ENCODE measurements around the gene SARDH. TPM values are rescaled to one million over a fixed set of nuclear protein-coding genes. Genes with fewer than 3 reads are reported as not detected.

Gene SARDH
- total RNA-seq, 4 donors from 2014 or later = 0.34 to 0.88 (median 0.57) TPM; not detected in 1

DNA sequence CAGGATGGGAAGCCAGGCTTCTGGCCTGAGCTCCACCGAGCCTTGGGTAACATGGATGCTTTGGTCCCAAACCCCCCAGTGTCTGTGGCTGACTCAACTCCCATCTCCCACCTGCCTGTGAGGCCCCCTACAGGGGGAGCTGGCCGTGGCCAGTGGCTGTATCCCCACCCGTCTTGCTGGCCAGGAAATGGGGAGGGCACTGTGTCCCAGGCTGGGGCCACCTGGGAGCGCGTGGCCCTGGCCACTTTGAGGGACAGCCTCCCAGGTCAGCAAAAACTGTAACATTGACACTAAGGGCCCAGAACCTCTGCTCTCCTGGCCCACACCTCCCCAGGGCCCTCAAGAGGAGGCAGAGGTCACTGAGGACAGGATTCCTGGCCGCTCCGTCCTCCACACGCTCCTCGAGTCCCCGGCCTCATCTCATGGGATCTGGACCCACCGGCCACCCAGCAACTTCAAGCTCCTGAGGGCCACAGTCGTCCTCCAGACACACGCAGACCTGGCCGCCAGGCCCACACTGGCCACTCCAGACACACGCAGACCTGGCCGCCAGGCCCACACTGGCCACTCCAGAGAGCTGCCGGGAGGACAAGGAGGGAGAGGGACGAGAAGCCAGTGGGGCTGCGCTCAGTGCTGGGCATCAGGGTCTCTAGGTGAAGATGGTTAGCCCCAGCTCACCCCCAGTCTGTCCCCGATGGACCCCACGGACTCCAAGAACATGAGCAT, 57.7 kb downstream of the SARDH start:
- TF ChIP-seq, protein P1, sequence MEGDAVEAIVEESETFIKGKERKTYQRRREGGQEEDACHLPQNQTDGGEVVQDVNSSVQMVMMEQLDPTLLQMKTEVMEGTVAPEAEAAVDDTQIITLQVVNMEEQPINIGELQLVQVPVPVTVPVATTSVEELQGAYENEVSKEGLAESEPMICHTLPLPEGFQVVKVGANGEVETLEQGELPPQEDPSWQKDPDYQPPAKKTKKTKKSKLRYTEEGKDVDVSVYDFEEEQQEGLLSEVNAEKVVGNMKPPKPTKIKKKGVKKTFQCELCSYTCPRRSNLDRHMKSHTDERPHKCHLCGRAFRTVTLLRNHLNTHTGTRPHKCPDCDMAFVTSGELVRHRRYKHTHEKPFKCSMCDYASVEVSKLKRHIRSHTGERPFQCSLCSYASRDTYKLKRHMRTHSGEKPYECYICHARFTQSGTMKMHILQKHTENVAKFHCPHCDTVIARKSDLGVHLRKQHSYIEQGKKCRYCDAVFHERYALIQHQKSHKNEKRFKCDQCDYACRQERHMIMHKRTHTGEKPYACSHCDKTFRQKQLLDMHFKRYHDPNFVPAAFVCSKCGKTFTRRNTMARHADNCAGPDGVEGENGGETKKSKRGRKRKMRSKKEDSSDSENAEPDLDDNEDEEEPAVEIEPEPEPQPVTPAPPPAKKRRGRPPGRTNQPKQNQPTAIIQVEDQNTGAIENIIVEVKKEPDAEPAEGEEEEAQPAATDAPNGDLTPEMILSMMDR (IDR thresholded peaks at IDR 0.05; ENCODE audit: low read depth) = no peak

DNA sequence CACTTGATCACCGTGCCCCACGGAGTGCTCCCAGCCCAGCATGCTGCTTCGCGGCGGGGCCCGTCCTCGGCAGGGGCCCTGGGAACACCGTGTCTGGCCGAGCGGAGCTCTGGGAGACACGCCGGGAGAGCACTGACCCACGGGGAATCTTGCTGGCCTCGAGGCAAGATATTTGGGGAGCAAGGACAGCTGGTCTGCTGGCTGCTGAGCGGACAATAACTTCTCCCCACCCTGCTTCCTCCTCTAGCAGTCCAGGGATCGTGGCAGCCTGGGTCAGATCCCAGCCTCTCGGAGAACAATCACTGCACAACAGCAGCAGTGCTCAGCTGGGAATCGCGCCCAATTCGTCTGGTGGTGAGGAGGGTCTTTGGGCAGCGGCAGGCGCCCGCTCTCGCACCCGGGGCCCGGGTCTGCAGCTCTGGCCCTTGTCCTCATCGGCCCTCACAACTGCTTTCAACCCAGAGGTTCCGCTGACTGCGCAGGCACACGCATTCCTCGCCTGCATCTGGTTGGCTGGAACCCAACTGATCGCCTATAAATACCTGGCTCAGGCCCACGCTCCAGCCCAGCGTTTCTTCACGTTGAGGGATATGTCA, 58.6 kb downstream of the SARDH start:
- TF ChIP-seq, protein P1 (IDR thresholded peaks at IDR 0.05; ENCODE audit: low read depth) = no peak

DNA sequence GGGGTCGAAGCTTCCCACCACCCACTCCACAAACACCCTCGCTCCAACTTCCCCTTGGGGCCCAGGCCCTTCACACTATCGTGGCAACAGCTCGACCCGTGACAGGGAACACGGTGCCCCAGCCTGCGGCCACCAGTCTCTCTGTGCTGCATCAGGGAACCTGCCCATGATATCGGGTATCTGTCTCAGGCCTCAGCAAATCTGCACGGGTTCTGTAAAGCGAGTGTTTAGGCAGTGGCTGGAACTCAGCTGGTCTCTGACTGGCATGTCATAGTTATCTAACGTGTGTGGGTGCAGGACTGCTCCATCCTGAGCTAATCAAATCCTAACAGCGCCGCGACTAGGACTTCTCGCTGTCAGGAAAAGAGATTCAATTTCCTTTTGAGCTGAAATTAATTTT, 59.1 kb downstream of the SARDH start:
- TF ChIP-seq, protein P1 (IDR thresholded peaks at IDR 0.05; ENCODE audit: low read depth) = no peak

DNA sequence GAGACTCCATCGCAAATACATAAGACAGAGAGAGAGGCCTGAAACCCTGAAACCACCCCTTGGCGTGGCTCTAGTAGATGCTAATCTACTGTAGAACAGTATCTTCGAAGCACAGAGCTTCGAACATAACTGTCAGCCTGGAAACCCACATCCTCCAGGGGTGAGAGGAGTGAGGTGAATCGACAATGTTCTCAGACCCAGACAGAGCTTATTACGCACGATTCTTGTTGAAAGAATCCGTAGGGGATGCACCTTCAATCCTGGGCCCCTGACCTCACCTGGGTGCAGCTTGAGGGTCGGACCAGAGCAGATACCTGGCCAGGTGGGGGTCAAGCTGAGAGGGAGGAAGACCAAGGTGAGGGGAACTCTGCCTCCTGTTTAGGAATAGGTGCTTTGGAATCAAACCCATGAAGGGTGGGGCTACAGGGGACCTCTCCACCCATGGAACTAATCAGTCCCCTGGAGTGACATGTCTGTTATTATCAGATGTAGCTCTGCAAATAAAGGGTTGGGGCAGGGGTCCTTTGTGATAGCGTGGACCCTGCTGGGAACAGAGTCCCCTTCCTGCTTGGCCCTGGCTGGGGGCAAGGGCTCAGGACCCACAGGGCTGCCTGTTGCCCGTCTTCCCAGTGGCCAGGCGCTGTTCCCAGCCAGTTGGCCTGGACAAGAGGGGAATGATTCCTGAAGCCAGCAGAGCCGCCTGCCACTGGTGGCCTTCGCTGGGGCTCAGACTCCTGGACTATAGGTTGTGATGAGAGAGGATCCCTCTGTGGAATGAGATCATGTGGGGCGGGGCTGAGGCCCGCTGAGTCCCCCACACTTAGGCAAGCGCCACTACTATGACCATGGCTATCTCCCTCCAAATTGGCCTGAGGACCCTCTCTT, 60.8 kb downstream of the SARDH start:
- TF ChIP-seq, protein P1 (IDR thresholded peaks at IDR 0.05; ENCODE audit: low read depth) = no peak

DNA sequence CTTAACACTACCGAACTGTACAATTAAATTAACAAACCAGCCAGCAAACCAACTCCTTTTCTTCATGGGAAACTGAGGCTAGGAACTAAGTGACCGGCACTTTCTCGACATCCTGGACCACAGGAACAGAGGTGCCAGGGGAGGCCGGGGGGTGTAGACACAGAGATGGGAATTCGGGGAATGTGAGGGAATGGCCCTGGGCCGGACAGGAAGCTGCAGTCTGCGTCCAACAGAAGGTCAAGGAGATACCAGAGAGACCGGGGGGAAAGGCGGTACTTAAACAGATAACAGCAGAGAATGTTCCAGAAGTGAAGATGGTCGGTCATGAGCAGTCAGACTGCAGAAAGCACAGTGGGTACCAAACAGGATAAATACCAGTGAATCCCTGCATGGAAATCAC, 61.7 kb downstream of the SARDH start:
- TF ChIP-seq, protein P1 (IDR thresholded peaks at IDR 0.05; ENCODE audit: low read depth) = no peak

DNA sequence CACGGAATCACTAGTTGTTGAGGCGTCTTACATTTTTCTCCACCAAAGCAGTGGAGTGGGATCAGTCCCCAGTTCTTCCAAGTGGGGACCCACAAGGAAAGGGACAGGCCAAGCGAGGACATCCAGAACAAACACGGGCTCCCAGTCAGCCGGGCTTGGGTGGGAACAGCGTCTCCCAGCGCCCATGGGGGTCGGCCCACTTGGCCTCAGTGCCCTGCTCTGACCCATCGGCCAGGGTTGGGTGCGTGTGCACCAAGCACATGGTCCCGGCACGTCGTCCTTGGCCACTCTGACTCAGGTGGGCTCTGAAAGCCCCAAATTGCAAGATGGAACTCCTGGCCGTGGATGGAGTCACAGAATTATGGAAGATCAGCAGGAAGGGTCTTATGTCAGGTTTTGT, 64.1 kb downstream of the SARDH start:
- TF ChIP-seq, protein P1 (IDR thresholded peaks at IDR 0.05; ENCODE audit: low read depth) = no peak

DNA sequence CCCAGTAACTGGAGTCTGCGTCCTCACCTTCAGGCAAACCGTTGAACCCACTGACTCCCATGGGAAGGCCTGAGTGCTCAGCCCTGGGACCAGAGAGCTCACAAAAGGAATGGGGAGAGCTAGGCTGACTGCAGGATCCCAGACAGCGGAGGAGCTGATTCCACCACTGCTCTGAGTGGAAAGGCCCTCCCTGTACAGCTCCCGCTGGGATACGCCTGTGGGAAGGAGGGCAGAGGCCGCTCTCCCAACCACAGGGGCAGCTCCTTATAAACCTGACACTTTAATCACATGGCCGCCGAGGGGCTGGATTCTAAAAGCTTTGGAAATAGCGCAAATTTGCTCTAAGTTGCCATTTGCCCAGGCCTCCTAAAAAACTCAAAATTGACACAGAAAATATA, 64.9 kb downstream of the SARDH start:
- TF ChIP-seq, protein P1 (IDR thresholded peaks at IDR 0.05; ENCODE audit: low read depth) = no peak

Measured in subcutaneous adipose tissue (tissue), 4 donors.